Osteoblast (primary cell): ENCODE data around the gene AP2B1. TPM values are rescaled to one million over a fixed set of nuclear protein-coding genes. Genes with fewer than 3 reads are reported as not detected.

Experiments
- DNase-seq: peaks from one replicate; pipeline ENCODE4 v3.0.0; 2011; ENCODE audit warnings: low spot score, mixed read lengths; ENCODE audit not compliant: insufficient read length; ENCODE audit errors: missing footprints
- H2AFZ ChIP-seq: 2 replicates; pipeline ENCODE4 v1.6.0; 2011; ENCODE audit warnings: mild to moderate bottlenecking, low read length
- H3K27ac ChIP-seq: 2 replicates; pipeline ENCODE4 v1.5.1; 2011; ENCODE audit warnings: mild to moderate bottlenecking, low read depth, low read length, moderate library complexity
- H3K27me3 ChIP-seq: 2 replicates; pipeline ENCODE4 v1.6.0; 2012; ENCODE audit warnings: mild to moderate bottlenecking, control low read depth, inconsistent platforms, low read length, moderate library complexity; ENCODE audit not compliant: insufficient read depth
- H3K36me3 ChIP-seq: 2 replicates; pipeline ENCODE4 v1.5.1; 2011; ENCODE audit warnings: mild to moderate bottlenecking, low read length, control low read depth, moderate library complexity; ENCODE audit not compliant: insufficient read depth
- H3K4me1 ChIP-seq: 2 replicates; pipeline ENCODE4 v1.5.1; 2011; ENCODE audit warnings: mild to moderate bottlenecking, low read length, control low read depth, moderate library complexity; ENCODE audit not compliant: insufficient read depth
- H3K4me2 ChIP-seq: 2 replicates; pipeline ENCODE4 v1.6.0; 2011; ENCODE audit warnings: mild to moderate bottlenecking, low read length; ENCODE audit not compliant: insufficient read depth
- H3K4me3 ChIP-seq: fragments of 200-600 bp; sonication (generic); 3 replicates; pipeline ENCODE4 v1.5.1; 2012; ENCODE audit warnings: mild to moderate bottlenecking, low read length, inconsistent platforms; ENCODE audit not compliant: insufficient read depth
- H3K79me2 ChIP-seq: 2 replicates; pipeline ENCODE4 v1.6.0; 2012; ENCODE audit warnings: mild to moderate bottlenecking, low read length, control low read depth, inconsistent platforms; ENCODE audit not compliant: insufficient read depth
- H3K9me3 ChIP-seq: 2 replicates; pipeline ENCODE4 v1.5.1; 2011; ENCODE audit warnings: low read depth, low read length, control low read depth
- H4K20me1 ChIP-seq: 2 replicates; pipeline ENCODE4 v1.6.0; 2012; ENCODE audit warnings: mild to moderate bottlenecking, low read length, control low read depth; ENCODE audit not compliant: insufficient read depth
- CTCF ChIP-seq: IDR thresholded peaks from 2 replicates; pipeline ENCODE4 v1.5.1; 2011; ENCODE audit warnings: mild to moderate bottlenecking, low read depth, low read length, moderate library complexity; ENCODE audit errors: extremely low read depth
- total RNA-seq: library from RNA; depleted of rRNA; stranded (reverse); fragments of >200 nt; gene quantifications from 2 replicates; pipeline ENCODE4 v1.2.3, GENCODE V29; 2012

AP2B1 gene
- total RNA-seq, 1 donor, result 84.0 TPM

GRCh38 chr17:35588196-35588920 lies 1.2 kb downstream of the AP2B1 start:
- H3K79me2 ChIP-seq, result peaks cover 61% of the 10 kb centered on the region
- no peaks in the 10 kb centered on the region for H3K27me3 ChIP-seq
- peak overlapping the region; percentile 74 for H3K4me2 ChIP-seq
- peaks cover 22% of the 10 kb centered on the region for H4K20me1 ChIP-seq
- H2AFZ ChIP-seq, result no peak overlapping the region
- no peaks in the 10 kb centered on the region for H3K36me3 ChIP-seq
- peak overlapping the region; percentile 94 for H3K4me3 ChIP-seq
- H3K4me1 ChIP-seq, result peaks cover 19% of the 10 kb centered on the region
- H3K9me3 ChIP-seq, result no peaks in the 10 kb centered on the region
- no peak for TF ChIP-seq CTCF
- peak overlapping the region; percentile 95 for H3K27ac ChIP-seq
- peak; percentile 89 for DNase-seq

GRCh38 chr17:35596072-35596471 lies 8.9 kb downstream of the AP2B1 start:
- peaks cover 58% of the 10 kb centered on the region for H3K36me3 ChIP-seq
- no peaks in the 10 kb centered on the region for H3K9me3 ChIP-seq
- H3K27ac ChIP-seq, result no peak overlapping the region
- no peaks in the 10 kb centered on the region for H3K27me3 ChIP-seq
- H4K20me1 ChIP-seq, result peaks cover 15% of the 10 kb centered on the region
- H3K4me2 ChIP-seq, result no peak overlapping the region
- H3K79me2 ChIP-seq, result peaks cover 83% of the 10 kb centered on the region
- no peak overlapping the region for H2AFZ ChIP-seq
- no peaks in the 10 kb centered on the region for H3K4me1 ChIP-seq
- H3K4me3 ChIP-seq, result no peak overlapping the region
- TF ChIP-seq CTCF, result no peak
- no peak for DNase-seq

GRCh38 chr17:35596530-35597233 lies 9.6 kb downstream of the AP2B1 start:
- DNase-seq, result no peak
- no peaks in the 10 kb centered on the region for H3K4me1 ChIP-seq
- no peak for TF ChIP-seq CTCF
- H3K9me3 ChIP-seq, result no peaks in the 10 kb centered on the region
- no peak overlapping the region for H2AFZ ChIP-seq
- peaks cover 13% of the 10 kb centered on the region for H4K20me1 ChIP-seq
- H3K79me2 ChIP-seq, result peaks cover 80% of the 10 kb centered on the region
- no peak overlapping the region for H3K4me2 ChIP-seq
- H3K27ac ChIP-seq, result no peak overlapping the region
- H3K36me3 ChIP-seq, result peaks cover 59% of the 10 kb centered on the region
- no peaks in the 10 kb centered on the region for H3K27me3 ChIP-seq
- no peak overlapping the region for H3K4me3 ChIP-seq

GRCh38 chr17:35597604-35598003 lies 10.5 kb downstream of the AP2B1 start:
- Histone ChIP-seq H3K36me3 (peaks cover 67% of the 10 kb centered on the region), H3K79me2 (peaks cover 71% of the 10 kb centered on the region), H3K27me3 (no peaks in the 10 kb centered on the region), H3K4me3 (no peak overlapping the region), H3K27ac (no peak overlapping the region), H4K20me1 (peaks cover 9% of the 10 kb centered on the region), H3K9me3 (no peaks in the 10 kb centered on the region), H2AFZ (no peak overlapping the region), H3K4me1 (no peaks in the 10 kb centered on the region), H3K4me2 (no peak overlapping the region)
- no peak for DNase-seq
- no peak for TF ChIP-seq CTCF
